HCT116 (cell line): ENCODE measurements around the gene CRB1. TPM values are rescaled to one million over a fixed set of nuclear protein-coding genes. Genes with fewer than 3 reads are reported as not detected.

ENCODE experiments used
- ATAC-seq: fragments of 200-7000 bp; cut with Tn5 transposase; 2 replicates; pipeline ENCODE4 v1.9.1; 2020; ENCODE audit warnings: mild to moderate bottlenecking, moderate library complexity
- BruUV-seq: library from RNA; stranded (reverse); fragments of 400-500 nt; replicated peaks from 2 replicates; lab custom pipeline; 2021; lab: Mats Ljungman, UMichigan
- CTCF ChIA-PET: fragments of 300-600 bp; sonication (Branson Sonifier 250); formaldehyde crosslinking; loops from one replicate; lab custom pipeline; 2021; ENCODE audit warnings: antibody characterized with exemption; lab: Charles Lee
- POLR2A ChIA-PET: fragments of 300-600, 350-600 bp; sonication (Branson Sonifier 250); formaldehyde crosslinking; loops from one replicate; lab custom pipeline; 2021; ENCODE audit warnings: antibody characterized with exemption; lab: Charles Lee
- RAD21 ChIA-PET, 2 experiments: fragments of 300-600 bp; sonication (Branson Sonifier 250); formaldehyde crosslinking; loops; one replicate each; lab custom pipeline; 2023; ENCODE audit warnings: low total read pairs in 2 of 2; ENCODE audit not compliant: uncharacterized antibody in 2 of 2, unreplicated experiment in 2 of 2, low non-redundant PET in 1 of 2; lab: Charles Lee
- DNase-seq: peaks from one replicate; pipeline ENCODE4 v3.0.0-alpha.2; 2010; ENCODE audit warnings: low read depth, low spot score
- H2AFZ ChIP-seq: fragments of 200-600 bp; shearing (Covaris generic), sonication (generic); 2 replicates; pipeline ENCODE4 v1.6.1; 2017; ENCODE audit warnings: low read depth, mixed run types, mixed read lengths, antibody characterized with exemption, low read length; ENCODE audit not compliant: poor library complexity, severe bottlenecking
- H3K27ac ChIP-seq: 2 replicates; pipeline ENCODE4 v1.5.1; 2012; ENCODE audit warnings: low read depth, low read length
- H3K27me3 ChIP-seq: fragments of 200-600 bp; sonication (generic); 2 replicates; pipeline ENCODE4 v1.6.1; 2016; ENCODE audit warnings: mixed run types, low read length, mixed read lengths; ENCODE audit not compliant: insufficient read depth
- H3K36me3 ChIP-seq, 2 experiments: fragments of 200-500 bp in 1 of 2; fragments of 200-600 bp in 1 of 2; sonication (Bioruptor generic) in 1 of 2; sonication (generic) in 1 of 2; 2 replicates each; pipeline versions ENCODE4 v1.5.1 to v1.6.1; 2014 to 2016; ENCODE audit warnings: low read length in 2 of 2, inconsistent platforms in 1 of 2, mixed read lengths in 1 of 2, mixed run types in 1 of 2; ENCODE audit not compliant: insufficient read depth in 2 of 2, control insufficient read depth in 1 of 2
- H3K4me1 ChIP-seq, 2 experiments: fragments of 200-600 bp in 1 of 2; sonication (generic) in 1 of 2; 2 replicates each; pipeline versions ENCODE4 v1.5.1 to v1.6.1; 2012 to 2017; ENCODE audit warnings: low read length in 2 of 2, inconsistent platforms in 1 of 2, mild to moderate bottlenecking in 1 of 2, mixed read lengths in 1 of 2, mixed run types in 1 of 2, moderate library complexity in 1 of 2; ENCODE audit not compliant: insufficient read depth in 2 of 2, control insufficient read depth in 1 of 2
- H3K4me2 ChIP-seq: fragments of 200-600 bp; sonication (generic); 2 replicates; pipeline ENCODE4 v1.6.1; 2017; ENCODE audit warnings: mixed run types, low read length, mixed read lengths
- H3K4me3 ChIP-seq, 2 experiments: fragments of 200-600 bp in 1 of 2; sonication (generic) in 1 of 2; replicated peaks in 1 of 2; 2 replicates each; pipeline ENCODE4 v1.5.1; 2011 to 2016; ENCODE audit warnings: low read length in 2 of 2, control low read depth in 1 of 2, low read depth in 1 of 2, mild to moderate bottlenecking in 1 of 2, mixed read lengths in 1 of 2, mixed run types in 1 of 2
- H3K79me2 ChIP-seq: fragments of 200-600 bp; sonication (generic); 2 replicates; pipeline ENCODE4 v1.6.1; 2017; ENCODE audit warnings: mild to moderate bottlenecking, mixed run types, low read length, moderate library complexity, mixed read lengths; ENCODE audit not compliant: insufficient read depth
- H3K9ac ChIP-seq: fragments of 200-600 bp; sonication (generic); 2 replicates; pipeline ENCODE4 v1.6.1; 2016; ENCODE audit warnings: low read length, mixed read lengths
- H3K9me2 ChIP-seq: fragments of 200-600 bp; sonication (generic), shearing (Covaris generic); 2 replicates; pipeline ENCODE4 v1.6.1; 2017; ENCODE audit warnings: mixed run types, mild to moderate bottlenecking, moderate library complexity; ENCODE audit not compliant: insufficient read depth
- H3K9me3 ChIP-seq, 2 experiments: fragments of 200-500 bp in 1 of 2; fragments of 200-600 bp in 1 of 2; sonication (Bioruptor generic) in 1 of 2; sonication (generic) in 1 of 2; 2 replicates each; pipeline ENCODE4 v1.6.1; 2014 to 2017; ENCODE audit warnings: low read length in 2 of 2, mixed read lengths in 2 of 2, inconsistent platforms in 1 of 2, low read depth in 1 of 2, mild to moderate bottlenecking in 1 of 2, mixed run types in 1 of 2, moderate library complexity in 1 of 2; ENCODE audit not compliant: control insufficient read depth in 1 of 2, insufficient read depth in 1 of 2
- H4K20me1 ChIP-seq: fragments of 200-600 bp; sonication (generic), shearing (Covaris generic); 2 replicates; pipeline ENCODE4 v1.6.1; 2017; ENCODE audit warnings: mixed run types, mild to moderate bottlenecking, moderate library complexity; ENCODE audit not compliant: insufficient read depth
- ATF3 ChIP-seq: IDR thresholded peaks from 2 replicates; pipeline ENCODE4 v1.6.1; 2012
- CEBPB ChIP-seq: IDR thresholded peaks from 2 replicates; pipeline ENCODE4 v1.6.1; 2012; ENCODE audit warnings: low read depth
- ELF1 ChIP-seq: IDR thresholded peaks from 2 replicates; pipeline ENCODE4 v1.6.1; 2012; ENCODE audit warnings: low read depth, borderline replicate concordance
- FOSL1 ChIP-seq: IDR thresholded peaks from 2 replicates; pipeline ENCODE4 v1.6.1; 2012; ENCODE audit warnings: low read depth
- JUND ChIP-seq: IDR thresholded peaks from 2 replicates; pipeline ENCODE4 v1.6.1; 2012
- MAX ChIP-seq: IDR thresholded peaks from 2 replicates; pipeline ENCODE4 v1.6.1; 2012
- POLR2A ChIP-seq: IDR thresholded peaks from 2 replicates; pipeline ENCODE4 v1.7.0; 2011; ENCODE audit warnings: borderline replicate concordance; ENCODE audit not compliant: insufficient read depth, insufficient read length; ENCODE audit errors: extremely low read depth
- POLR2AphosphoS5 ChIP-seq: IDR thresholded peaks from 2 replicates; pipeline ENCODE4 v1.6.1; 2011; ENCODE audit warnings: mild to moderate bottlenecking, low read depth, low read length, moderate library complexity
- RAD21 ChIP-seq: IDR thresholded peaks from 2 replicates; pipeline ENCODE4 v1.6.1; 2012; ENCODE audit warnings: low read depth, mild to moderate bottlenecking
- REST ChIP-seq: IDR thresholded peaks from 2 replicates; pipeline ENCODE4 v1.6.1; 2012; ENCODE audit warnings: low read depth
- SIN3A ChIP-seq: IDR thresholded peaks from 2 replicates; pipeline ENCODE4 v1.6.1; 2012; ENCODE audit warnings: low read depth
- TCF7L2 ChIP-seq: IDR thresholded peaks from 2 replicates; pipeline ENCODE4 v1.7.0; 2011; ENCODE audit warnings: borderline replicate concordance, inconsistent platforms; ENCODE audit not compliant: insufficient read depth, insufficient read length; ENCODE audit errors: extremely low read depth
- ZBTB33 ChIP-seq: IDR thresholded peaks from 2 replicates; pipeline ENCODE4 v1.6.1; 2011; ENCODE audit warnings: mild to moderate bottlenecking, low read length, moderate library complexity; ENCODE audit not compliant: insufficient replicate concordance; ENCODE audit errors: extremely low read depth
- ZFX ChIP-seq: fragments of 450-650 bp; IDR thresholded peaks from 2 replicates; pipeline ENCODE4 v1.6.1; 2017
- intact Hi-C: fragments of 100-400 bp; cut with micrococcal nuclease; formaldehyde crosslinking; loops from 2 replicates; pipeline ENCODE4 v1.10.0; 2022
- total RNA-seq: library from RNA; stranded (reverse); gene quantifications from one replicate; pipeline ENCODE4 v1.2.1, GENCODE V29; 2021; ENCODE audit not compliant: unreplicated experiment

The CRB1 gene
- total RNA-seq, 1 experiment from 2014 or later = 0.07 TPM

- no peaks in the 10 kb centered on the region for H3K27me3 ChIP-seq
- H3K36me3 ChIP-seq = no peaks in the 10 kb centered on the region
- DNase-seq = no peak
- no TSS peak for BruUV-seq
- H3K4me2 ChIP-seq = no peak overlapping the region
- no peaks in the 10 kb centered on the region for H4K20me1 ChIP-seq
- ATAC-seq = no peak
- ChIA-PET RAD21 (no interaction called here), POLR2A (no interaction called here), CTCF (no interaction called here)
- no peak overlapping the region for H3K4me3 ChIP-seq
- H3K27ac ChIP-seq = no peak overlapping the region
- no peak overlapping the region for H2AFZ ChIP-seq
- no peaks in the 10 kb centered on the region for H3K9me3 ChIP-seq
- H3K9me2 ChIP-seq = no peaks in the 10 kb centered on the region
- TF ChIP-seq POLR2A (no peak), REST (no peak), JUND (no peak), RAD21 (no peak), POLR2AphosphoS5 (no peak), SIN3A (no peak), FOSL1 (no peak), ATF3 (no peak), ELF1 (no peak), ZBTB33 (no peak), ZFX (no peak), MAX (no peak), CEBPB (no peak), TCF7L2 (no peak)
- intact Hi-C loops = no loop called here
- no peaks in the 10 kb centered on the region for H3K79me2 ChIP-seq
- no peak overlapping the region for H3K9ac ChIP-seq
- H3K4me1 ChIP-seq = no peaks in the 10 kb centered on the region
These were observed 161.3 kb downstream of the CRB1 start for GRCh38 chr1:197429372-197429771.
